NCI-H524 treated with DMSO at 0.1 percent for 48 hours (cell line): ENCODE data around the gene KLHL6.
"Not testable (repeated sequence)": the region's sequence is repeated elsewhere in the genome, so short reads cannot be mapped to it uniquely, and the experiment has no call there.

Source experiments
- DNase-seq: peaks from one replicate; lab custom pipeline; 2025; lab: John Stamatoyannopoulos, UW

KLHL6 gene

GRCh38 chr3:183485093-183485492, 70.4 kb downstream of the KLHL6 start:
- no peak for DNase-seq

- no peak for DNase-seq
Measured at GRCh38 chr3:183484431-183485075, 71.0 kb downstream of the KLHL6 start.

GRCh38 chr3:183481582-183481981, 73.9 kb downstream of the KLHL6 start:
- no peak for DNase-seq

- no peak for DNase-seq
Measured at GRCh38 chr3:183478501-183478900, 77.0 kb downstream of the KLHL6 start.

GRCh38 chr3:183477801-183478456, 77.6 kb downstream of the KLHL6 start:
- DNase-seq = no peak

- DNase-seq = not testable (repeated sequence)
Measured at GRCh38 chr3:183475764-183476162, 79.7 kb downstream of the KLHL6 start.

GRCh38 chr3:183475016-183475763, 80.3 kb downstream of the KLHL6 start:
- DNase-seq = no peak

- no peak for DNase-seq
Measured at GRCh38 chr3:183473969-183474368, 81.5 kb downstream of the KLHL6 start.

GRCh38 chr3:183472155-183472554, 83.4 kb downstream of the KLHL6 start:
- DNase-seq = no peak

GRCh38 chr3:183468424-183468823, 87.1 kb downstream of the KLHL6 start:
- DNase-seq = no peak

- peak; percentile 26 for DNase-seq
Measured at GRCh38 chr3:183466575-183466974, 88.9 kb downstream of the KLHL6 start.

GRCh38 chr3:183465710-183466109, 89.8 kb downstream of the KLHL6 start:
- DNase-seq = not testable (repeated sequence)

GRCh38 chr3:183464480-183464879, 91.0 kb downstream of the KLHL6 start:
- DNase-seq = no peak

- no peak for DNase-seq
Measured at GRCh38 chr3:183460081-183461055, 95.1 kb downstream of the KLHL6 start.

GRCh38 chr3:183455089-183455488, 100.4 kb downstream of the KLHL6 start:
- DNase-seq = no peak

- no peak for DNase-seq
Measured at GRCh38 chr3:183454064-183454463, 101.4 kb downstream of the KLHL6 start.

- no peak for DNase-seq
Measured at GRCh38 chr3:183449791-183450190, 105.7 kb downstream of the KLHL6 start.

- DNase-seq = no peak
Measured at GRCh38 chr3:183449391-183449790, 106.1 kb downstream of the KLHL6 start.

- DNase-seq = no peak
Measured at GRCh38 chr3:183448369-183449128, 107.0 kb downstream of the KLHL6 start.

- DNase-seq = peak; percentile 99
Measured at GRCh38 chr3:183447206-183448001, 108.1 kb downstream of the KLHL6 start.
